ENCODE results near the gene LDLRAD4.

The LDLRAD4 gene

DNA sequence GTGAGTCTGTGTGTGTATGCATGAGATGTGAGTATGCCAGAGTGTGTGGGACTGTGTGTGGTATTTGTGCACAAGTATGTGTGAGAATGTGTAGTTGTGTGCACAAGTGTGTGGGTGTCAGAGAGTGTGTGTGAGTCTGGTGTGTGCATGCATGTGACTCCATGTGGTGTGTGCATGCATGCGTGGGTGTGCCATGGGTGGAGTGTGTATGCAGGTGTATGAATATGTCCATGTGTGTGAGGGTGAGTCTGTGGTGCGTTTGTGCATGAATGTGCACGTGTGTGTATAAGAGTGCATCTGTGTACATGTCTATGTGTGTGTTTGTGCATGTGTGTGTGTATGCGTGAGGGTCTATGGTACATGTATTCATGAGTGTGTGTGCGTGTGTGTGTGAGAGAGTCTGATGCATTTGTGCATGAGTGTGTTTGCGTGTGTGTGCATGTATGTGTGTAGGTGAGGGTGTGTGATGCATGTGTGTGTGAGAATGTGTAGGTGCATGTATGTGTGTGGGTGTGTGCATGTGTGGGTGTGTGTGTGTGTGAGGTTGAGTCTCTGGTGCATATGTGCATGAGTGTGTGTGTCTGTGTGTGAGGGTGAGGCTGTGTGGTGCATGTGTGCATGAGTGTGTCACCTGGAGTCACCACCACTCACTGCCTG lies 226.8 kb downstream of the LDLRAD4 start:
- Histone ChIP-seq H3K36me3 (peaks cover 60% of the 10 kb centered on the region), H4K20me1 (peaks cover 27% of the 10 kb centered on the region), H3K27ac (0 out of 2 replicates have a peak overlapping the region, but pooled peaks have one; percentile 24), H3K4me2 (peak overlapping the region; percentile 94), H3K4me1 (peaks cover 100% of the 10 kb centered on the region), H3K27me3 (no peaks in the 10 kb centered on the region), H3K4me3 (no peak overlapping the region), H3K9ac (no peak overlapping the region), H3K9me3 (no peaks in the 10 kb centered on the region)
- no peak for TF ChIP-seq Cebpa-rat (IDR thresholded peaks at IDR 0.05)

DNA sequence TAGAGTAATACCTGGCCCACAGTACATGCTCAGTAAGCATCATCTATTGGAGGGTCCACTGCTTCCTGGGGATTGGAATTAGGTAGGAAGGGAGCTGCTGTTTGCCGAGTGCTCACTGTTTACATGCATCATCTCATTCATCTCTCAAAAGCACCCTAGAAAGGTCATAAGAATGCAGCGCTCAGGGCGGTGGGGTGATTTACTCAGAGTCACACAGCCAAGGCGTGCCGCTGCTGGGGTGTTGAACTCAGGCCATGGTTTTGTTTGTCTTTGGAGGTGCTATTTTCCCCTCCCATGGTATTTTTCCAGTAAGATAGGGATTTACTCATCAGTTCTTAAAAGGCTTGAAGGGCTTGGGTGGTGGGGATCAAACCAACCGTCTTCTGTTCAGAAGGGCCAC lies 227.5 kb downstream of the LDLRAD4 start:
- no peak for TF ChIP-seq Cebpa-rat (IDR thresholded peaks at IDR 0.05)
- H3K4me2 ChIP-seq = peak overlapping the region; percentile 94
- H3K27me3 ChIP-seq = no peaks in the 10 kb centered on the region
- H3K9ac ChIP-seq = no peak overlapping the region; the same call in 1 of the 2 replicates
- peaks cover 33% of the 10 kb centered on the region for H4K20me1 ChIP-seq
- H3K4me1 ChIP-seq = peaks cover 100% of the 10 kb centered on the region
- peak overlapping the region; percentile 47 for H3K27ac ChIP-seq
- peaks cover 56% of the 10 kb centered on the region for H3K36me3 ChIP-seq
- H3K9me3 ChIP-seq = no peaks in the 10 kb centered on the region
- H3K4me3 ChIP-seq = no peak overlapping the region

DNA sequence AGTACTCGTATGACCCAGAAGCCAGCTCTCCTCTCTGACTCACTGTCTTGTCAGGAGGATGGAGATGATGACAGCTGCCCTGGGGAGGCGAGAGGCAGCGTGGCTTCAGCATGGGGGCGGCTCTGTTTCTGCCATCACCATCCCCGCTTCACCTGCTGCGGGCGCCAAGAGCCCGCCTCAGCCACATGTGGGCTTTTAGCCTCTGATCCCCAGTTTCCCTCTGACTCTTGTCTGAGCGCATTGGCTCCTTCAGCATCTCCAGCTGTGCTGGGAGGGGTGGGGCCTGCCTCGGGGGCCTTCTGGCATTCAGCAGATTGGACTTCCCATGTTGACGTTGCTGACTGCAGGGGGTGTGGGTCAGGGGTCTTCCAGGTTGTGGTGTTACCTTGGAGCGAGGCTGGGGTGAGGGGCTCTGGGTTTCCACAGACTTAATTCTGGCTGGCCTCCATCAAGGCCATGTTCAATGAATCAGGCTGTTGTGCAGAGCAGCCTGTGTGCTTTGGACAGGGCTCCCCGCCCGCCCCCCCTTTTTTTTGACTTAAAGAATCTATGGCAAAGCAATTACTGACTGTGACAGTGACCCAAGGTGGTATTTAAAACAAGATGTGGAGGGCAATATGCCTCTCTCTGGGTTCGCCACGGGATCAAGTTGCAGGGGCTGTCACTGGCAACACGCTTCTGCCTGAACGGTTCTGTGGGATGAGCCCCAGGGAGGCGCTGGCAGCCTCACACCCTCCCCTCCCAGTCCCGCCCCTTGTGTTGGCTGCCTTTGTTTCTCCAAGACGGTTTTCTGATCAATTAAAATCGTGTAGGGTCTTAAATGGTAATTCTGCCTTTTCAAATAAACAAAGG lies 228.3 kb downstream of the LDLRAD4 start:
- TF ChIP-seq Cebpa-rat (IDR thresholded peaks at IDR 0.05) = no peak
- Histone ChIP-seq H3K27me3 (no peaks in the 10 kb centered on the region), H3K9me3 (no peaks in the 10 kb centered on the region), H3K36me3 (peaks cover 53% of the 10 kb centered on the region), H3K9ac (peak overlapping the region; percentile 49), H3K27ac (peak overlapping the region; percentile 66), H4K20me1 (peaks cover 41% of the 10 kb centered on the region), H3K4me1 (peaks cover 100% of the 10 kb centered on the region), H3K4me2 (peak overlapping the region; percentile 94), H3K4me3 (0 out of 2 replicates have a peak overlapping the region, but pooled peaks have one; percentile 3)

DNA sequence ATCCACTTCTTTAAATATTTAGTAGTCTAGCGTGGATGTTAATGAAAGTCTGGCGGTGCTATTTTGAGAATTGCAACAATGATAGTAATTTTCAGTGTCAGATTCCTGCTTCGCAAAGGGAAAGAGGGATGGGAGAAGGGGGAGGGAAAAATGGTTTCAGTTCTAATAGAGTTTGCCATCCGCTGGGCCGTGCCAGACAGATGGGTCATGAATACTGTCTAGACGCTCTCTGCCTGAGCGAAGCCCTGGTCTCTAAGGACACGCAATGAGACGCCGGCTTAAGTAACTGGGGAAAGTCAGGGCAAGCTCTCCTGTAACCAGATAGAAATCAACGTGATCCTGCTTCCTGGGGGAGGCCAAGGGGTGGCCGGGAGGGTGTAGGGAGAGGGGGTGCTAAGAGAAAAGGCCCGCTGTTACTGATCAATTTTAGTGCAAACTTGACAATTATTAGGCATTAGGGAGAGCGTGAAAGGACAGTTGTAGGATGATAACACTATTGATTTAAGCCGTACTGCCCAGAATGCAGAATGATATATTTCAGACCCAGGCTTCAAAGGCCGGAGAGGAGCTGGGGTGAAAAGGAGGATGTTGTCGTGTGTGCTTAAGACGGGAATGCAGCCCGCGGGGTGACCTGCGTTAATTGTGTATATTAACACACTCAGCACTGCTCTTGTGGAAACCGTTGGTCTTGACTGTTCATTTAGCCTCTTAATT lies 229.2 kb downstream of the LDLRAD4 start:
- H3K4me3 ChIP-seq = 0 out of 2 replicates have a peak overlapping the region, but pooled peaks have one; percentile 3
- peaks cover 100% of the 10 kb centered on the region for H3K4me1 ChIP-seq
- peaks cover 46% of the 10 kb centered on the region for H3K36me3 ChIP-seq
- peak overlapping the region; percentile 66 for H3K27ac ChIP-seq
- H3K9me3 ChIP-seq = no peaks in the 10 kb centered on the region
- peak overlapping the region; percentile 94 for H3K4me2 ChIP-seq
- peak overlapping the region; percentile 49 for H3K9ac ChIP-seq
- H4K20me1 ChIP-seq = peaks cover 51% of the 10 kb centered on the region
- H3K27me3 ChIP-seq = no peaks in the 10 kb centered on the region
- no peak for TF ChIP-seq Cebpa-rat (IDR thresholded peaks at IDR 0.05)

DNA sequence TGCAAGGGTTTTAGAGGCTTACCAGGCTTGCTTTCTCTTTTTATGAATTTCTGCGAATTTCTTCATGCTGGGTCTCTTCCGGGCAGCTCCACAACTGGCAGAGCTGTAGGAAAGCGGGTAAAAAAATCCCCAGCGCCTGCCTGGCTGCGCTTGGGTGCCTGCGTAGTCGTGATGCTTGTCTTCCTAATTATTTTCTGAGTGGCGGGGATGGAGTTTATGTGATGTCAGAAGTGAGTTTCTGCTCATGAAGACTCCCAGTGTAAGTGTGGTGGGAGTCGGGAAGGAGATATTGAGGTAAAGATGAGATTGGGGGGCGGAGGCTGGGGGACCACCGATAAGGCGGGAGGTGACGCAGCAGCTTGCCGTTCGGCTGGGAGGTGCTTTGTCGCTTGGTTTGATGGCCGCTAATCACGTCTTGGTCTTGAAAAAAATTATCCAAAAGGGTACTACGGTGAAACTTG lies 229.8 kb downstream of the LDLRAD4 start:
- Histone ChIP-seq H3K27me3 (no peaks in the 10 kb centered on the region), H3K36me3 (peaks cover 49% of the 10 kb centered on the region), H3K4me2 (peak overlapping the region; percentile 94), H4K20me1 (peaks cover 57% of the 10 kb centered on the region), H3K4me1 (peaks cover 100% of the 10 kb centered on the region), H3K4me3 (no peak overlapping the region), H3K9me3 (no peaks in the 10 kb centered on the region), H3K9ac (peak overlapping the region; percentile 49), H3K27ac (peak overlapping the region; percentile 66)
- TF ChIP-seq Cebpa-rat (IDR thresholded peaks at IDR 0.05) = no peak

DNA sequence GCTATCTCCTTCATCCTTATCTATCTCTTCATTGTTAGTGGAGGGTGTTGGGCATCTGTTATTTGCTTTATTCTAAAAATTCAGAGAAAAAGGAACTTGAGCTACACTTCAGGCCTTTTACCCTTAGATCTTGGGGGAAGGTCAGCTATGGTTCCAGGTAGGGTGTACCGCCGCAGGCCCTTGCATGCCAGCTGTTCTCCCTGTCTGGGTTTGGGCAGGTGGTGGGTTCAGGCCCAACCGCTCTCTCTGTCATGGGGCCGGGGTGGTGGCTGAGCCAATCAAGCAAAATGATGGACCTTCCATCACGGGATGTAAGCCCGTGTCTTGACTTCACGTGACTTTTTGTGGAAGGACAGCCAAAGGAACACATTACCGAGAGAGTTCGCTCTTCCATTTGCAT lies 231.1 kb downstream of the LDLRAD4 start:
- Histone ChIP-seq H3K9ac (0 out of 2 replicates have a peak overlapping the region, but pooled peaks have one; percentile 52), H3K4me2 (peak overlapping the region; percentile 94), H4K20me1 (peaks cover 69% of the 10 kb centered on the region), H3K4me3 (no peak overlapping the region), H3K27me3 (no peaks in the 10 kb centered on the region), H3K36me3 (peaks cover 49% of the 10 kb centered on the region), H3K4me1 (peaks cover 100% of the 10 kb centered on the region), H3K9me3 (no peaks in the 10 kb centered on the region), H3K27ac (peak overlapping the region; percentile 66)
- no peak for TF ChIP-seq Cebpa-rat (IDR thresholded peaks at IDR 0.05)

GRCh38 chr18:13450289-13451212 lies 232.0 kb downstream of the LDLRAD4 start:
- H3K27ac ChIP-seq = peak overlapping the region; percentile 66
- H3K4me1 ChIP-seq = peaks cover 100% of the 10 kb centered on the region
- peaks cover 43% of the 10 kb centered on the region for H3K36me3 ChIP-seq
- TF ChIP-seq Cebpa-rat (IDR thresholded peaks at IDR 0.05) = no peak
- H3K4me3 ChIP-seq = 0 out of 2 replicates have a peak overlapping the region, but pooled peaks have one; percentile 13
- no peaks in the 10 kb centered on the region for H3K9me3 ChIP-seq
- H4K20me1 ChIP-seq = peaks cover 78% of the 10 kb centered on the region
- H3K27me3 ChIP-seq = no peaks in the 10 kb centered on the region
- H3K4me2 ChIP-seq = peak overlapping the region; percentile 94
- peak overlapping the region; percentile 52 for H3K9ac ChIP-seq

- Histone ChIP-seq H3K27me3 (no peaks in the 10 kb centered on the region), H3K27ac (peak overlapping the region; percentile 66), H3K4me1 (peaks cover 100% of the 10 kb centered on the region), H3K4me2 (peak overlapping the region; percentile 94), H3K36me3 (peaks cover 39% of the 10 kb centered on the region), H3K4me3 (no peak overlapping the region), H3K9me3 (no peaks in the 10 kb centered on the region), H3K9ac (peak overlapping the region; percentile 52), H4K20me1 (peaks cover 83% of the 10 kb centered on the region)
- TF ChIP-seq Cebpa-rat (IDR thresholded peaks at IDR 0.05) = no peak
Observed at GRCh38 chr18:13451213-13451540, 232.6 kb downstream of the LDLRAD4 start.

All from BLaER1 (cell line).